ENCODE measurements around the gene VAX1.
"Not testable (repeated sequence)": the region's sequence is repeated elsewhere in the genome, so short reads cannot be mapped to it uniquely, and the experiment has no call there.

Gene VAX1

GRCh38 chr10:117137911-117138642 lies at the start of gene VAX1:
Gene VAX1 (minus strand): TSS chr10:117138270. CDS start chr10:117138056, 214 bp downstream.
- no peak for TF ChIP-seq CTCF (IDR thresholded peaks at IDR 0.05; ENCODE audit: control insufficient read depth, extremely low read depth, insufficient read depth)
- H3K4me3 ChIP-seq (ENCODE audit: low read depth, low read length), result peak within 1 kb of the TSS; percentile 45
- no peak for DNase-seq (ENCODE audit: low read depth)

- DNase-seq (ENCODE audit: low read depth), result no peak
- TF ChIP-seq CTCF (IDR thresholded peaks at IDR 0.05; ENCODE audit: control insufficient read depth, extremely low read depth, insufficient read depth), result no peak
- no peak overlapping the region for H3K4me3 ChIP-seq (ENCODE audit: low read depth, low read length)
Measured at GRCh38 chr10:117186832-117187615, 49.0 kb upstream of the VAX1 start.

GRCh38 chr10:117185817-117186216 lies 47.7 kb upstream of the VAX1 start:
- DNase-seq (ENCODE audit: low read depth), result not testable (repeated sequence)

GRCh38 chr10:117184821-117185220 lies 46.8 kb upstream of the VAX1 start:
- H3K4me3 ChIP-seq (ENCODE audit: low read depth, low read length), result no peak overlapping the region
- no peak for DNase-seq (ENCODE audit: low read depth)
- TF ChIP-seq CTCF (IDR thresholded peaks at IDR 0.05; ENCODE audit: control insufficient read depth, extremely low read depth, insufficient read depth), result no peak

More at GRCh38 chr10:117185817-117186216, 47.7 kb upstream of the VAX1 start:
- not testable (repeated sequence) for H3K4me3 ChIP-seq (ENCODE audit: low read depth, low read length)

GRCh38 chr10:117184296-117184695 lies 46.2 kb upstream of the VAX1 start:
- no peak for TF ChIP-seq CTCF (IDR thresholded peaks at IDR 0.05; ENCODE audit: control insufficient read depth, extremely low read depth, insufficient read depth)
- DNase-seq (ENCODE audit: low read depth), result no peak

GRCh38 chr10:117178190-117178589 lies 40.1 kb upstream of the VAX1 start:
- no peak for DNase-seq (ENCODE audit: low read depth)
- H3K4me3 ChIP-seq (ENCODE audit: low read depth, low read length), result no peak overlapping the region
- no peak for TF ChIP-seq CTCF (IDR thresholded peaks at IDR 0.05; ENCODE audit: control insufficient read depth, extremely low read depth, insufficient read depth)

More at GRCh38 chr10:117184296-117184695, 46.2 kb upstream of the VAX1 start:
- no peak overlapping the region for H3K4me3 ChIP-seq (ENCODE audit: low read depth, low read length)

- peak overlapping the region; percentile 49 for H3K4me3 ChIP-seq (ENCODE audit: low read depth, low read length)
- TF ChIP-seq CTCF (IDR thresholded peaks at IDR 0.05; ENCODE audit: control insufficient read depth, extremely low read depth, insufficient read depth), result peak; percentile 90
- no peak for DNase-seq (ENCODE audit: low read depth)
Measured at GRCh38 chr10:117175901-117176534, 37.9 kb upstream of the VAX1 start.

Data from LNCaP clone FGC (cell line).